Natural killer cell (primary cell): ENCODE measurements around the gene KIF12. TPM values are rescaled to one million over a fixed set of nuclear protein-coding genes. Genes with fewer than 3 reads are reported as not detected.

Source experiments
- ATAC-seq, 3 donors: fragments of 150-1000 bp in 2 of 3; fragments of 200-7000 bp in 1 of 3; cut with Tn5 transposase; 1 replicate in 1 of 3; 2 replicates in 2 of 3; pipeline ENCODE4 v1.10.0; 2021; ENCODE audit warnings: mild to moderate bottlenecking in 2 of 3, moderate library complexity in 2 of 3
- DNase-seq, 2 donors: peaks; one replicate each; pipeline versions ENCODE4 v3.0.0 to v3.0.0-alpha.2; 2013 to 2021; ENCODE audit warnings: mixed read lengths in 1 of 2
- H3K27ac ChIP-seq: one replicate; pipeline ENCODE4 v1.5.1; 2013; ENCODE audit warnings: mild to moderate bottlenecking, low read length
- H3K27me3 ChIP-seq: one replicate; pipeline ENCODE4 v1.6.1; 2013; ENCODE audit warnings: low read length; ENCODE audit not compliant: control insufficient read depth, insufficient read depth
- H3K36me3 ChIP-seq: one replicate; pipeline ENCODE4 v1.6.1; 2013; ENCODE audit warnings: low read length; ENCODE audit not compliant: control insufficient read depth, insufficient read depth
- H3K4me1 ChIP-seq: one replicate; pipeline ENCODE4 v1.6.1; 2013; ENCODE audit warnings: low read length; ENCODE audit not compliant: control insufficient read depth, insufficient read depth
- H3K4me3 ChIP-seq: one replicate; pipeline ENCODE4 v1.5.1; 2013; ENCODE audit warnings: low read length
- H3K9me3 ChIP-seq: one replicate; pipeline ENCODE4 v1.6.1; 2013; ENCODE audit warnings: low read length; ENCODE audit not compliant: control insufficient read depth, insufficient read depth
- H3K27ac Mint-ChIP-seq, 2 donors: one replicate each; pipeline ENCODE4 v1.8.0; 2022; ENCODE audit warnings: mild to moderate bottlenecking in 2 of 2, mixed read lengths in 2 of 2, moderate library complexity in 1 of 2
- H3K27me3 Mint-ChIP-seq, 2 donors: one replicate each; pipeline ENCODE4 v1.8.0; 2022; ENCODE audit warnings: low read depth in 2 of 2, mixed read lengths in 2 of 2
- H3K36me3 Mint-ChIP-seq: one replicate; pipeline ENCODE4 v1.8.0; 2022; ENCODE audit warnings: mixed read lengths
- H3K4me1 Mint-ChIP-seq, 2 donors: one replicate each; pipeline ENCODE4 v1.8.0; 2022; ENCODE audit warnings: mixed read lengths in 2 of 2
- H3K4me3 Mint-ChIP-seq: one replicate; pipeline ENCODE4 v1.8.0; 2022; ENCODE audit warnings: mild to moderate bottlenecking, moderate library complexity, mixed read lengths
- H3K9me3 Mint-ChIP-seq, 2 donors: one replicate each; pipeline ENCODE4 v1.8.0; 2022; ENCODE audit warnings: mixed read lengths in 2 of 2
- WGBS: methylation state at CpG from one replicate; pipeline ENCODE4 v1.1.7; 2013; ENCODE audit warnings: missing lambda C conversion rate; ENCODE audit not compliant: insufficient coverage; 5-methylcytosine and 5-hydroxymethylcytosine counted together
- intact Hi-C: fragments of 100-400 bp; cut with micrococcal nuclease; formaldehyde crosslinking; loops from one replicate; pipeline ENCODE4 v1.14.2; 2022
- total RNA-seq, 4 donors: library from RNA; stranded (reverse); fragments of 120-200 nt in 1 of 4; gene quantifications; one replicate each; pipeline versions ENCODE4 v1.2.3 to v1.2.4, GENCODE V29; 2013 to 2022
- TF ChIP-seq, protein P1 (sequence below): fragments of 200-600 bp; IDR thresholded peaks from one replicate; pipeline ENCODE4 v1.8.0; 2022; ENCODE audit warnings: antibody characterized with exemption

Gene KIF12
- total RNA-seq, 3 donors from 2014 or later (not counting 1 experiment from before 2014, with no cell fraction given) = not detected

DNA sequence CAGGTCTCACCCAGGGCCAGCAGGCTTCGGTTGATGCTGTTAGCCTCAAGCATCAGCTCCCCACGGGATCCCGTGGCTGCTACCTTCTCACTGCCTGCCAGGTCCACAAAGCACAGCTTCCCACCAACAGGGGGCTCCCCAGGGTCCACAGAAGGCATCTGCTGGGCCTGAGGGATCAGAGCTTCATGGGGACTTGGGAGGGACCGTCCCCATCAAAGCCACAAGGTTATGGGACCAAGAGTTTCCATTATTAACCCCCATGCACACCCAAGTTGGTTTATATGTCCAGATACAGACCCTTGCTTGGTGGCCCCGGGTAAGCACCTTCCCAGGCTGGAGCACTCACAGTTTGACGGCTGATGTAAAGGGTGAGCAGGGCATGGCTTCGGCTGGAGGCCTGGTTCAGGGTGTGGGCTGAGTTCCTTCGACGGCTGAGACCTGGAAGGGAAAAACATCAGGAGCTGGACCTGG, 3.0 kb downstream of the KIF12 start:
- ATAC-seq (no peak), DNase-seq (no peak)
- H3K27ac Mint-ChIP-seq = no peak overlapping the region
- H3K4me1 ChIP-seq = peaks cover 5% of the 10 kb centered on the region
- H3K36me3 ChIP-seq = no peaks in the 10 kb centered on the region
- H3K4me3 ChIP-seq = no peak overlapping the region
- H3K36me3 Mint-ChIP-seq = no peaks in the 10 kb centered on the region
- TF ChIP-seq, protein P1, sequence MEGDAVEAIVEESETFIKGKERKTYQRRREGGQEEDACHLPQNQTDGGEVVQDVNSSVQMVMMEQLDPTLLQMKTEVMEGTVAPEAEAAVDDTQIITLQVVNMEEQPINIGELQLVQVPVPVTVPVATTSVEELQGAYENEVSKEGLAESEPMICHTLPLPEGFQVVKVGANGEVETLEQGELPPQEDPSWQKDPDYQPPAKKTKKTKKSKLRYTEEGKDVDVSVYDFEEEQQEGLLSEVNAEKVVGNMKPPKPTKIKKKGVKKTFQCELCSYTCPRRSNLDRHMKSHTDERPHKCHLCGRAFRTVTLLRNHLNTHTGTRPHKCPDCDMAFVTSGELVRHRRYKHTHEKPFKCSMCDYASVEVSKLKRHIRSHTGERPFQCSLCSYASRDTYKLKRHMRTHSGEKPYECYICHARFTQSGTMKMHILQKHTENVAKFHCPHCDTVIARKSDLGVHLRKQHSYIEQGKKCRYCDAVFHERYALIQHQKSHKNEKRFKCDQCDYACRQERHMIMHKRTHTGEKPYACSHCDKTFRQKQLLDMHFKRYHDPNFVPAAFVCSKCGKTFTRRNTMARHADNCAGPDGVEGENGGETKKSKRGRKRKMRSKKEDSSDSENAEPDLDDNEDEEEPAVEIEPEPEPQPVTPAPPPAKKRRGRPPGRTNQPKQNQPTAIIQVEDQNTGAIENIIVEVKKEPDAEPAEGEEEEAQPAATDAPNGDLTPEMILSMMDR = no peak
- no peak overlapping the region for H3K27ac ChIP-seq
- 69% methylated on average over 9 of the region's 9 CpGs for WGBS
- H3K27me3 Mint-ChIP-seq = peaks cover 20 to 25% of the 10 kb centered on the region in 2 donors
- H3K9me3 Mint-ChIP-seq = no peaks in the 10 kb centered on the region
- peak overlapping the region; percentile 49 for H3K4me3 Mint-ChIP-seq
- peaks cover 0 to 4% of the 10 kb centered on the region in 2 donors for H3K4me1 Mint-ChIP-seq
- intact Hi-C loops = no loop called here
- no peaks in the 10 kb centered on the region for H3K9me3 ChIP-seq
- H3K27me3 ChIP-seq = peaks cover 8% of the 10 kb centered on the region

DNA sequence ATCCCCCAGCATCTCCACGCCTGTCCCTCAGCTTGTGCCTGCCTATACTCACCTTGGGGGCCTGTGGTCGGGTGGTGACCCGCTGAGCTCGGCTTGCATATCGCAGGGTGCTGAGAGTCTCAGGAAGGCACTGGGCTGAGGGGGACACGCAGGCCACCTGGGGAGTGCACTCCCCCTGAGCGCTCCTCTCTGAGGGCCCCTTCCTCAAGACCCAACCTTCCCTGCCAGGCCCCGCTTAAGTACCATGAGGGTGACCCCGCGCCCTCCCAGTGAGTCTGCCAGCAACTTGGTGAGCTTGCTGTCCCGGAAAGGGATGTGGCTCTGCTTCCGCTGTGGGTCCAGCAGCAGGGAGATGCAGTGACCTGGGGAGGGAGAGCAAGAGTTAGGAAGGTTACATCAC, 4.1 kb downstream of the KIF12 start:
- H3K9me3 Mint-ChIP-seq = no peaks in the 10 kb centered on the region
- H3K4me1 Mint-ChIP-seq = peaks cover 0 to 4% of the 10 kb centered on the region in 2 donors
- no peak overlapping the region for H3K27ac Mint-ChIP-seq
- H3K9me3 ChIP-seq = no peaks in the 10 kb centered on the region
- ATAC-seq (no peak), DNase-seq (no peak)
- TF ChIP-seq, protein P1 = no peak
- no peak overlapping the region for H3K4me3 Mint-ChIP-seq
- 89% methylated on average over 12 of the region's 12 CpGs for WGBS
- no peaks in the 10 kb centered on the region for H3K36me3 ChIP-seq
- H3K27ac ChIP-seq = no peak overlapping the region
- no peak overlapping the region for H3K4me3 ChIP-seq
- peaks cover 5% of the 10 kb centered on the region for H3K4me1 ChIP-seq
- H3K27me3 ChIP-seq = peaks cover 8% of the 10 kb centered on the region
- intact Hi-C loops = no loop called here
- H3K27me3 Mint-ChIP-seq = peaks cover 20 to 25% of the 10 kb centered on the region in 2 donors
- H3K36me3 Mint-ChIP-seq = no peaks in the 10 kb centered on the region

GRCh38 chr9:114093761-114094505, 5.2 kb downstream of the KIF12 start:
- Histone ChIP-seq H3K27me3 (peaks cover 7% of the 10 kb centered on the region), H3K4me3 (no peak overlapping the region), H3K27ac (no peak overlapping the region), H3K36me3 (no peaks in the 10 kb centered on the region), H3K9me3 (no peaks in the 10 kb centered on the region), H3K4me1 (peaks cover 5% of the 10 kb centered on the region)
- peaks cover 17 to 20% of the 10 kb centered on the region in 2 donors for H3K27me3 Mint-ChIP-seq
- no peak overlapping the region for H3K27ac Mint-ChIP-seq
- ATAC-seq (no peak), DNase-seq (no peak)
- H3K9me3 Mint-ChIP-seq = no peaks in the 10 kb centered on the region
- H3K36me3 Mint-ChIP-seq = no peaks in the 10 kb centered on the region
- no peak overlapping the region for H3K4me3 Mint-ChIP-seq
- 90% methylated on average over 9 of the region's 9 CpGs for WGBS
- intact Hi-C loops = no loop called here
- H3K4me1 Mint-ChIP-seq = peaks cover 0 to 4% of the 10 kb centered on the region in 2 donors
- TF ChIP-seq, protein P1 = no peak
